IMR-90 (cell line): Measurements from ENCODE around the gene FAM177B. TPM values are rescaled to one million over a fixed set of nuclear protein-coding genes. Genes with fewer than 3 reads are reported as not detected.

Source experiments
- ATAC-seq: fragments of 200-7000 bp; cut with Tn5 transposase; 2 replicates; pipeline ENCODE4 v1.9.1; 2020; ENCODE audit warnings: low read depth, mild to moderate bottlenecking, moderate library complexity
- BruUV-seq: library from RNA; stranded (reverse); fragments of 400-500 nt; replicated peaks from 2 replicates; lab custom pipeline; 2021; lab: Mats Ljungman, UMichigan
- CTCF ChIA-PET: fragments of 300-600 bp; formaldehyde crosslinking; extraction: SDS; loops from one replicate; lab custom pipeline; 2021; ENCODE audit warnings: antibody characterized with exemption; lab: Yijun Ruan, JAX
- POLR2A ChIA-PET: fragments of 300-600 bp; sonication (Branson Sonifier 250); formaldehyde crosslinking; loops from one replicate; lab custom pipeline; 2022; ENCODE audit warnings: antibody characterized with exemption; ENCODE audit not compliant: unreplicated experiment; lab: Charles Lee
- DNase-seq: peaks from one replicate; pipeline ENCODE4 v3.0.0; 2013
- H2AFZ ChIP-seq: replicated peaks from 2 replicates; pipeline ENCODE3; 2013; ENCODE audit warnings: low read length, mild to moderate bottlenecking; ENCODE audit not compliant: poor library complexity
- H2AK5ac ChIP-seq: 2 replicates; pipeline ENCODE4 v1.6.1; 2013; ENCODE audit warnings: low read depth, low read length, inconsistent platforms
- H2AK9ac ChIP-seq: replicated peaks from 2 replicates; pipeline ENCODE3; 2013; ENCODE audit warnings: mild to moderate bottlenecking, low read depth, low read length, moderate library complexity; ENCODE audit not compliant: poor library complexity
- H2BK120ac ChIP-seq: 2 replicates; pipeline ENCODE4 v1.6.1; 2013; ENCODE audit warnings: low read depth, low read length, inconsistent platforms
- H2BK15ac ChIP-seq: 3 replicates; pipeline ENCODE4 v1.6.1; 2013; ENCODE audit warnings: low read depth, low read length, inconsistent platforms
- H2BK20ac ChIP-seq: 2 replicates; pipeline ENCODE4 v1.6.1; 2013; ENCODE audit warnings: low read depth, mild to moderate bottlenecking, inconsistent platforms, low read length, moderate library complexity
- H2BK5ac ChIP-seq: 2 replicates; pipeline ENCODE4 v1.6.1; 2013; ENCODE audit warnings: mild to moderate bottlenecking, low read depth, low read length, inconsistent platforms; ENCODE audit not compliant: poor library complexity, severe bottlenecking
- H3K14ac ChIP-seq: replicated peaks from 2 replicates; pipeline ENCODE4 v1.6.1; 2013; ENCODE audit warnings: low read depth, low read length, inconsistent platforms
- H3K18ac ChIP-seq: 2 replicates; pipeline ENCODE4 v1.6.1; 2013; ENCODE audit warnings: low read depth, low read length, control low read depth
- H3K23ac ChIP-seq: 2 replicates; pipeline ENCODE4 v1.6.1; 2013; ENCODE audit warnings: low read depth, low read length, inconsistent platforms
- H3K27ac ChIP-seq: 2 replicates; pipeline ENCODE4 v1.5.1; 2013; ENCODE audit warnings: mild to moderate bottlenecking, control low read depth, low read length; ENCODE audit not compliant: insufficient read depth
- H3K27me3 ChIP-seq: 2 replicates; pipeline ENCODE4 v1.6.1; 2013; ENCODE audit warnings: low read length; ENCODE audit not compliant: control insufficient read depth, insufficient read depth
- H3K36me3 ChIP-seq: 2 replicates; pipeline ENCODE4 v1.6.1; 2013; ENCODE audit warnings: low read length, mixed read lengths; ENCODE audit not compliant: control insufficient read depth, insufficient read depth
- H3K4ac ChIP-seq: 2 replicates; pipeline ENCODE4 v1.6.1; 2013; ENCODE audit warnings: low read depth, low read length, inconsistent platforms
- H3K4me1 ChIP-seq: 2 replicates; pipeline ENCODE4 v1.6.1; 2013; ENCODE audit warnings: low read length, mixed read lengths; ENCODE audit not compliant: control insufficient read depth, insufficient read depth
- H3K4me2 ChIP-seq: 2 replicates; pipeline ENCODE4 v1.6.1; 2013; ENCODE audit warnings: low read depth, mild to moderate bottlenecking, control low read depth, low read length, moderate library complexity
- H3K4me3 ChIP-seq: 2 replicates; pipeline ENCODE4 v1.5.1; 2013; ENCODE audit warnings: low read depth, mild to moderate bottlenecking, control low read depth, low read length, moderate library complexity; ENCODE audit not compliant: insufficient read depth
- H3K56ac ChIP-seq: 2 replicates; pipeline ENCODE4 v1.6.1; 2013; ENCODE audit warnings: low read length, inconsistent platforms; ENCODE audit not compliant: insufficient read depth; ENCODE audit errors: extremely low read depth
- H3K79me1 ChIP-seq, 2 experiments: 2 replicates each; pipeline ENCODE4 v1.6.1; 2013; ENCODE audit warnings: low read length in 2 of 2, inconsistent platforms in 1 of 2, low read depth in 1 of 2
- H3K9ac ChIP-seq: 2 replicates; pipeline ENCODE4 v1.6.1; 2013; ENCODE audit warnings: low read depth, low read length, control low read depth
- H3K9me1 ChIP-seq: 2 replicates; pipeline ENCODE4 v1.6.1; 2013; ENCODE audit warnings: low read length, inconsistent platforms; ENCODE audit not compliant: insufficient read depth
- H3K9me3 ChIP-seq: 2 replicates; pipeline ENCODE4 v1.6.1; 2013; ENCODE audit warnings: low read length; ENCODE audit not compliant: control insufficient read depth, insufficient read depth
- H4K20me1 ChIP-seq: 2 replicates; pipeline ENCODE4 v1.6.1; 2013; ENCODE audit warnings: low read length, inconsistent platforms; ENCODE audit not compliant: insufficient read depth
- H4K5ac ChIP-seq: 2 replicates; pipeline ENCODE4 v1.6.1; 2013; ENCODE audit warnings: mild to moderate bottlenecking, low read depth, low read length, control low read depth
- H4K8ac ChIP-seq, 2 experiments: 2 replicates each; pipeline ENCODE4 v1.6.1; 2013; ENCODE audit warnings: low read depth in 2 of 2, low read length in 2 of 2, control low read depth in 1 of 2, inconsistent platforms in 1 of 2
- H4K91ac ChIP-seq: 2 replicates; pipeline ENCODE4 v1.6.1; 2013; ENCODE audit warnings: low read depth, low read length, inconsistent platforms; ENCODE audit not compliant: insufficient read depth
- BHLHE40 ChIP-seq: fragments of 150-350 bp; IDR thresholded peaks from 2 replicates; pipeline ENCODE4 v1.6.1; 2016; ENCODE audit warnings: mild to moderate bottlenecking, low read depth, low read length
- CEBPB ChIP-seq: IDR thresholded peaks from 2 replicates; pipeline ENCODE4 v1.6.1; 2012; ENCODE audit warnings: low read depth, low read length, improper control_type of control experiment
- CHD1 ChIP-seq: IDR thresholded peaks from 2 replicates; pipeline ENCODE4 v1.6.1; 2012; ENCODE audit warnings: low read depth, low read length, improper control_type of control experiment
- FOS ChIP-seq: fragments of 150-350 bp; IDR thresholded peaks from 2 replicates; pipeline ENCODE4 v1.6.1; 2016; ENCODE audit warnings: low read depth, low read length
- MAFK ChIP-seq: IDR thresholded peaks from 2 replicates; pipeline ENCODE4 v1.6.1; 2012; ENCODE audit warnings: low read depth, low read length, improper control_type of control experiment
- MAZ ChIP-seq: IDR thresholded peaks from 2 replicates; pipeline ENCODE4 v1.6.1; 2012; ENCODE audit warnings: low read depth, mild to moderate bottlenecking, low read length, improper control_type of control experiment, moderate library complexity, borderline replicate concordance
- MXI1 ChIP-seq: IDR thresholded peaks from 2 replicates; pipeline ENCODE4 v1.6.1; 2012; ENCODE audit warnings: low read depth, mild to moderate bottlenecking, low read length, moderate library complexity, borderline replicate concordance
- NFE2L2 ChIP-seq: fragments of 150-350 bp; IDR thresholded peaks from 2 replicates; pipeline ENCODE4 v1.6.1; 2016; ENCODE audit warnings: low read depth, mild to moderate bottlenecking, low read length
- POLR2A ChIP-seq: IDR thresholded peaks from 2 replicates; pipeline ENCODE4 v1.6.1; 2012; ENCODE audit warnings: mild to moderate bottlenecking, low read depth, low read length
- RAD21 ChIP-seq: IDR thresholded peaks from 2 replicates; pipeline ENCODE4 v1.6.1; 2012; ENCODE audit warnings: low read length, improper control_type of control experiment
- RCOR1 ChIP-seq: IDR thresholded peaks from 2 replicates; pipeline ENCODE4 v1.6.1; 2012; ENCODE audit warnings: mild to moderate bottlenecking, low read length, improper control_type of control experiment; ENCODE audit not compliant: insufficient replicate concordance
- RFX5 ChIP-seq: IDR thresholded peaks from 2 replicates; pipeline ENCODE4 v1.8.0; 2012; ENCODE audit warnings: low read depth, mild to moderate bottlenecking, low read length, moderate library complexity
- SMC3 ChIP-seq: fragments of 150-350 bp; IDR thresholded peaks from 2 replicates; pipeline ENCODE4 v1.6.1; 2016; ENCODE audit warnings: low read depth, mild to moderate bottlenecking, antibody characterized with exemption, low read length, moderate library complexity
- WGBS, 2 experiments: methylation state at CpG; one replicate each; pipeline versions ENCODE4 v1.1.5 to v1.1.7; 2013; ENCODE audit warnings: missing lambda C conversion rate in 2 of 2; ENCODE audit not compliant: insufficient read length in 1 of 2; ENCODE audit errors: extremely low coverage in 2 of 2; 5-methylcytosine and 5-hydroxymethylcytosine counted together
- dilution Hi-C: fragments of 300-500 bp; cut with HindIII; formaldehyde crosslinking; loops from one replicate; pipeline ENCODE4 v1.14.3; 2018; ENCODE audit warnings: low sequenced_read_pairs; ENCODE audit not compliant: unreplicated experiment
- in situ Hi-C: fragments of 300-500 bp; cut with MboI; formaldehyde crosslinking; loops from 3 replicates; pipeline ENCODE4 v1.14.3; 2019; ENCODE audit warnings: low sequenced_read_pairs, inconsistent platforms, mixed read lengths
- intact Hi-C: fragments of 100-400 bp; cut with micrococcal nuclease; formaldehyde crosslinking; loops from 2 replicates; pipeline ENCODE4 v1.10.0; 2022
- polyA plus RNA-seq, 3 experiments: library from polyadenylated mRNA; depleted of rRNA; stranded (reverse); fragments of >200 nt; gene quantifications; 2 replicates each; pipeline ENCODE4 v1.2.3, GENCODE V29; 2012; ENCODE audit warnings: low replicate concordance in 1 of 3
- total RNA-seq: library from RNA; depleted of rRNA; stranded (reverse); fragments of >200 nt; gene quantifications from 2 replicates; pipeline ENCODE4 v1.2.3, GENCODE V29; 2012
- TF ChIP-seq, protein P1 (sequence below): fragments of 150-350 bp; IDR thresholded peaks from 2 replicates; pipeline ENCODE4 v1.6.1; 2016; ENCODE audit warnings: low read depth, mild to moderate bottlenecking, low read length, moderate library complexity, borderline replicate concordance
- TF ChIP-seq, protein P2 (sequence below): fragments of 150-350 bp; IDR thresholded peaks from 2 replicates; pipeline ENCODE4 v1.6.1; 2017; ENCODE audit warnings: mild to moderate bottlenecking, antibody characterized with exemption, low read length, low read depth
- TF ChIP-seq, protein P3 (sequence below): conservative IDR thresholded peaks from 2 replicates; pipeline ENCODE4 v1.5.1; 2012; ENCODE audit warnings: mild to moderate bottlenecking, low read depth, low read length, improper control_type of control experiment

FAM177B gene
- total and polyA plus RNA-seq, 2 of the 4 experiments (the other 2 are of a cell fraction) = not detected

DNA sequence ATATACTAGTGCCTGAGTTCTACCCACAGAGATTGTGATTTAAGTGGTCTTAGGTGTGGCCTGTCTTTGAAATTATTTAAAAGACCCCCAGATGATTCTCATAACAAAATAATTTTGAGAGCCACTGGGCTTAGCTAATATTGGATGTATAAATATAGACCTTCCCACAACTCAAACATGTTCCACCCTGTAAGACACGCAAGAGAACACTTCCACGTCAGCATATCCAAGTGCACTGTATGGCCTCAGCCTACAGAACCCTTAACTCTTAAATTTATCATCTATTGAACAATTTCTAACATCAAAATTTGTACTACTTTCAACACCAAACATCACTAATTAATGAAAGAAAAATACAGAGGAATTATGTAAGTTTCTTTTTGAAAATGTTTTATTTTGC lies 2.5 kb downstream of the FAM177B start:
- CTCF ChIA-PET = interaction anchor here (1.5 kb wide), 2 partner anchors 8 to 350 kb away, joined by 7 read pairs; no protein-coding TSS in a partner anchor
- WGBS, 2 experiments = no CpG with 5 or more reads among the region's 2 CpGs

More for the DNA sequence above, 2.5 kb downstream of the FAM177B start:
- Histone ChIP-seq H4K8ac (no peak overlapping the region), H3K18ac (no peak overlapping the region), H3K4me1 (peaks cover 6% of the 10 kb centered on the region), H3K56ac (no peak overlapping the region), H2AK5ac (no peak overlapping the region), H3K23ac (no peak overlapping the region), H3K4me2 (no peak overlapping the region), H4K5ac (no peak overlapping the region), H3K9me3 (no peaks in the 10 kb centered on the region), H3K4me3 (no peak overlapping the region), H2BK15ac (no peak overlapping the region), H2BK20ac (no peak overlapping the region), H3K27ac (no peak overlapping the region), H2BK120ac (no peak overlapping the region), H2AK9ac (no peak overlapping the region), H3K14ac (no peak overlapping the region), H3K9me1 (no peaks in the 10 kb centered on the region), H3K9ac (no peak overlapping the region), H3K27me3 (no peaks in the 10 kb centered on the region), H3K79me1 (no peaks in the 10 kb centered on the region), H4K20me1 (no peaks in the 10 kb centered on the region), H3K36me3 (peaks cover 9% of the 10 kb centered on the region; the same call in 1 of the 2 replicates), H2AFZ (no peak overlapping the region), H2BK5ac (no peak overlapping the region), H3K4ac (no peak overlapping the region), H4K91ac (no peak overlapping the region)
- in situ Hi-C loops (no loop called here), intact Hi-C loops (no loop called here), dilution Hi-C loops (no loop called here)
- no TSS peak for BruUV-seq
- TF ChIP-seq NFE2L2 = no peak
- TF ChIP-seq MXI1 = no peak
- TF ChIP-seq CHD1 = no peak
- TF ChIP-seq BHLHE40 = no peak
- no peak for TF ChIP-seq RCOR1
- TF ChIP-seq FOS = no peak
- no peak for TF ChIP-seq MAFK
- TF ChIP-seq, protein P1, sequence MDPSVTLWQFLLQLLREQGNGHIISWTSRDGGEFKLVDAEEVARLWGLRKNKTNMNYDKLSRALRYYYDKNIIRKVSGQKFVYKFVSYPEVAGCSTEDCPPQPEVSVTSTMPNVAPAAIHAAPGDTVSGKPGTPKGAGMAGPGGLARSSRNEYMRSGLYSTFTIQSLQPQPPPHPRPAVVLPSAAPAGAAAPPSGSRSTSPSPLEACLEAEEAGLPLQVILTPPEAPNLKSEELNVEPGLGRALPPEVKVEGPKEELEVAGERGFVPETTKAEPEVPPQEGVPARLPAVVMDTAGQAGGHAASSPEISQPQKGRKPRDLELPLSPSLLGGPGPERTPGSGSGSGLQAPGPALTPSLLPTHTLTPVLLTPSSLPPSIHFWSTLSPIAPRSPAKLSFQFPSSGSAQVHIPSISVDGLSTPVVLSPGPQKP = no peak
- no peak for TF ChIP-seq RFX5
- no peak for TF ChIP-seq CEBPB
- TF ChIP-seq, protein P2, sequence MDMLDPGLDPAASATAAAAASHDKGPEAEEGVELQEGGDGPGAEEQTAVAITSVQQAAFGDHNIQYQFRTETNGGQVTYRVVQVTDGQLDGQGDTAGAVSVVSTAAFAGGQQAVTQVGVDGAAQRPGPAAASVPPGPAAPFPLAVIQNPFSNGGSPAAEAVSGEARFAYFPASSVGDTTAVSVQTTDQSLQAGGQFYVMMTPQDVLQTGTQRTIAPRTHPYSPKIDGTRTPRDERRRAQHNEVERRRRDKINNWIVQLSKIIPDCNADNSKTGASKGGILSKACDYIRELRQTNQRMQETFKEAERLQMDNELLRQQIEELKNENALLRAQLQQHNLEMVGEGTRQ = no peak
- TF ChIP-seq, protein P3, sequence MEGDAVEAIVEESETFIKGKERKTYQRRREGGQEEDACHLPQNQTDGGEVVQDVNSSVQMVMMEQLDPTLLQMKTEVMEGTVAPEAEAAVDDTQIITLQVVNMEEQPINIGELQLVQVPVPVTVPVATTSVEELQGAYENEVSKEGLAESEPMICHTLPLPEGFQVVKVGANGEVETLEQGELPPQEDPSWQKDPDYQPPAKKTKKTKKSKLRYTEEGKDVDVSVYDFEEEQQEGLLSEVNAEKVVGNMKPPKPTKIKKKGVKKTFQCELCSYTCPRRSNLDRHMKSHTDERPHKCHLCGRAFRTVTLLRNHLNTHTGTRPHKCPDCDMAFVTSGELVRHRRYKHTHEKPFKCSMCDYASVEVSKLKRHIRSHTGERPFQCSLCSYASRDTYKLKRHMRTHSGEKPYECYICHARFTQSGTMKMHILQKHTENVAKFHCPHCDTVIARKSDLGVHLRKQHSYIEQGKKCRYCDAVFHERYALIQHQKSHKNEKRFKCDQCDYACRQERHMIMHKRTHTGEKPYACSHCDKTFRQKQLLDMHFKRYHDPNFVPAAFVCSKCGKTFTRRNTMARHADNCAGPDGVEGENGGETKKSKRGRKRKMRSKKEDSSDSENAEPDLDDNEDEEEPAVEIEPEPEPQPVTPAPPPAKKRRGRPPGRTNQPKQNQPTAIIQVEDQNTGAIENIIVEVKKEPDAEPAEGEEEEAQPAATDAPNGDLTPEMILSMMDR = no peak
- no peak for TF ChIP-seq SMC3
- TF ChIP-seq POLR2A = no peak
- TF ChIP-seq MAZ = no peak
- no peak for TF ChIP-seq RAD21
- no peak for ATAC-seq
- DNase-seq = no peak
- POLR2A ChIA-PET = no interaction called here
